Measurements from ENCODE around the gene CSH1. TPM values are rescaled to one million over a fixed set of nuclear protein-coding genes. Genes with fewer than 3 reads are reported as not detected.
A peak's percentile ranks its signal among the peaks of the same experiment; 100 is the strongest.

CSH1 gene
- total RNA-seq, 1 donor: not detected

DNA sequence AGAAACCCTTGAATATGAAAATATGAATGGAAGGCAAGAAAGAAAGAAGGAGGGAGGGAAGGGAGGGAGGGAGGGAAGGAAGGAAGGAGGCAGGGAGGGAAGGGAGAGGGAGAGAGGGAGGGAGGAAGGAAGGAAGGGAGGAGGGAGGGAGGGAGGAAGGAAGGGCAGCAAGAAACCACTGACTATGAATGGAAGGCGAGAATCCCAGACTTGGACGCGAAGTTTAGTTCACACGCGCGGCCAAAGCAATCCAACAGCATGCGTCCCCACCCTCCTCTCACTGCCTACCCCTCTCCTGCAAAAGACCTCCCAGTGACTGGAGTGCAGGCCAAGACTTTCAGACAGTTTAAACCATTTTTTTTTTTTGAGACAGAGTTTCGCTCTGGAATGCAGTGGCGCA lies 46.0 kb downstream of the CSH1 start:
- DNase-seq (ENCODE audit: low read depth): peak; percentile 32
- H3K4me3 ChIP-seq (ENCODE audit: low read depth, low read length): no peak overlapping the region
- TF ChIP-seq, protein P1, sequence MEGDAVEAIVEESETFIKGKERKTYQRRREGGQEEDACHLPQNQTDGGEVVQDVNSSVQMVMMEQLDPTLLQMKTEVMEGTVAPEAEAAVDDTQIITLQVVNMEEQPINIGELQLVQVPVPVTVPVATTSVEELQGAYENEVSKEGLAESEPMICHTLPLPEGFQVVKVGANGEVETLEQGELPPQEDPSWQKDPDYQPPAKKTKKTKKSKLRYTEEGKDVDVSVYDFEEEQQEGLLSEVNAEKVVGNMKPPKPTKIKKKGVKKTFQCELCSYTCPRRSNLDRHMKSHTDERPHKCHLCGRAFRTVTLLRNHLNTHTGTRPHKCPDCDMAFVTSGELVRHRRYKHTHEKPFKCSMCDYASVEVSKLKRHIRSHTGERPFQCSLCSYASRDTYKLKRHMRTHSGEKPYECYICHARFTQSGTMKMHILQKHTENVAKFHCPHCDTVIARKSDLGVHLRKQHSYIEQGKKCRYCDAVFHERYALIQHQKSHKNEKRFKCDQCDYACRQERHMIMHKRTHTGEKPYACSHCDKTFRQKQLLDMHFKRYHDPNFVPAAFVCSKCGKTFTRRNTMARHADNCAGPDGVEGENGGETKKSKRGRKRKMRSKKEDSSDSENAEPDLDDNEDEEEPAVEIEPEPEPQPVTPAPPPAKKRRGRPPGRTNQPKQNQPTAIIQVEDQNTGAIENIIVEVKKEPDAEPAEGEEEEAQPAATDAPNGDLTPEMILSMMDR (IDR thresholded peaks at IDR 0.05; ENCODE audit: insufficient read depth, low read length): no peak

DNA sequence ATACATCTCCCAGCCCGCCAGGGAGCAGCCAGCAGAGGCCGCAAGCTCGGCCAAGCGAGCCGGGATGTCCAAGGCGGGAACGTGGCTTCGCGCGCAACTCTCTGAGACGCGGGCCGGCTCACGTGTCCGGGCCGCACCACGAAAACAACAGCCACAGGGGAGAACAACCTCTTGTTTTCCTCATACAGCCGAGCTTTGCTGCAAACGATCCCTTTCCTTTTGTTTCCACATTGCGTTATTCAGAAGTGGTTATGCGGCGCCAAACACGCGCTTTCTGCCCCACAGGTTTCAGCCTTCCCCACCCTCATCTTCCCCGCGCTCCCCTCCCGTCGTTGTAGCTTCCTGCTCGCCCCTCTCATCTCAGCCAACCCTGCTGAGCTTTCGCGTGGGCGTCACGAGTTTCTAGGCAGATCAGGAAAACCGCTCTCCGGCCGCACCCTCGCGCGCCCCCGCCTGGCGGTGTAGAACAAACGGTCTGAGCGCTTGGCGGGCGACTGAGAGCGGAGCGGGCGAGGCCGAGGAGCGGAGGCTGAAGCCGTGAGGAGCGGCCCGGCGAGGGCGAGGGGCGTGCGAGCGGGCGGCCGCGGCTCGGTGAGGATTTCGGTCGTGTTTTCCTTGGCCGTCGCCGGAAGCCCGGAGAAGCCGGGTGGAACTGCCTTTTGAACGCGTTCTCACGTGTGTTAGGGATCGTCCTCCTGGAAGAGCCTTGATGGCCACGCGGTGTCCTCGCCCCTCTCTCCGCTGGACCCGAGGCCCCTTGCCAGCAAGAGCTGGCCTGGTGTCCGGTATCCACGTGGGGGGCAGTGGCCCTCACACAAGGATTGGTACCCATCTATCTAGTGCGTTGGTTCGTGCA lies 47.3 kb downstream of the CSH1 start:
- DNase-seq (ENCODE audit: low read depth): peak; percentile 89
- TF ChIP-seq, protein P1 (IDR thresholded peaks at IDR 0.05; ENCODE audit: insufficient read depth, low read length): peak; percentile 56
- peak overlapping the region; percentile 56 for H3K4me3 ChIP-seq (ENCODE audit: low read depth, low read length)

- DNase-seq (ENCODE audit: low read depth): no peak
- TF ChIP-seq, protein P1 (IDR thresholded peaks at IDR 0.05; ENCODE audit: insufficient read depth, low read length): no peak
These were observed 48.7 kb downstream of the CSH1 start for GRCh38 chr17:63847525-63848249.

DNA sequence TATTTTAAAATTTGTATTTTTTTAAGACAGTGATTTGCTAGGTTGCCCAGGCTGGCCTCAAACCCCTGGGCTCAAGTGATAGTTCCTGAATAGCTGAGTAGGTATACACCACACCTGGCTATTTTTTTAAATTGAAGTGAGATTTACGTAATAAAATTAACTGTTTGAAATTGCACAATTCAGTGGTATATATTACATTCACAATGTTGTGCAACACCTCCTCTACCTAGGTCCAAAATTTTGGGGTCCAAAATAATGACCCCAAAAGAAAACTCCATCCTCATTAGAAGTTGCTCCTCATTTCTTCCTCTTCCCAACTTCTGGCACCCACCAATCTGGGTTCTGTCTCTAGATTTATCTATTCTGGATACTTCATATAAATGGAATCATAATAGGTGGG lies 50.9 kb downstream of the CSH1 start:
- DNase-seq (ENCODE audit: low read depth): no peak
- no peak overlapping the region for H3K4me3 ChIP-seq (ENCODE audit: low read depth, low read length)
- TF ChIP-seq, protein P1 (IDR thresholded peaks at IDR 0.05; ENCODE audit: insufficient read depth, low read length): no peak

More at GRCh38 chr17:63847525-63848249, 48.7 kb downstream of the CSH1 start:
- no peak overlapping the region for H3K4me3 ChIP-seq (ENCODE audit: low read depth, low read length)

Small RNAs within 50 kb of the gene (small RNA-seq; reads per million reads assigned to genes)
- gene AC040958.1: not detected
- gene AC127029.1: not detected
- gene GH1: not detected

Other genes with a start within 250 kb of the CSH1 start
- gene LIMD2, start 196.4 kb downstream of the CSH1 start, total RNA-seq (ENCODE audit: low replicate concordance): 2.8 and 10.9 TPM in 2 replicates
- gene STRADA, start 154.8 kb downstream of the CSH1 start, total RNA-seq (ENCODE audit: low replicate concordance): 36.4 and 39.5 TPM in 2 replicates
- 70.2 and 264 TPM in 2 replicates for gene CCDC47, start 123.0 kb downstream of the CSH1 start, total RNA-seq (ENCODE audit: low replicate concordance)
- gene DDX42, start 122.4 kb downstream of the CSH1 start, total RNA-seq (ENCODE audit: low replicate concordance): 76.3 and 157 TPM in 2 replicates
- 60.9 and 68.2 TPM in 2 replicates for gene PSMC5, start 69.1 kb downstream of the CSH1 start, total RNA-seq (ENCODE audit: low replicate concordance)
- gene FTSJ3, start 68.9 kb downstream of the CSH1 start, total RNA-seq (ENCODE audit: low replicate concordance): 39.8 and 80.7 TPM in 2 replicates
- gene SMARCD2, start 53.9 kb downstream of the CSH1 start, total RNA-seq (ENCODE audit: low replicate concordance): 33.9 and 50.1 TPM in 2 replicates
- not detected in 2 replicates for gene CSH2, start 22.9 kb downstream of the CSH1 start, total RNA-seq (ENCODE audit: low replicate concordance)
- gene GH2, start 14.6 kb downstream of the CSH1 start, total RNA-seq (ENCODE audit: low replicate concordance): not detected in 2 replicates
- gene CSHL1, start 14.7 kb upstream of the CSH1 start, total RNA-seq (ENCODE audit: low replicate concordance): not detected in 2 replicates
- gene GH1, start 22.3 kb upstream of the CSH1 start, total RNA-seq (ENCODE audit: low replicate concordance): not detected in 2 replicates
- gene CD79B, start 35.8 kb upstream of the CSH1 start, total RNA-seq (ENCODE audit: low replicate concordance): not detected in 2 replicates
- 0.18 TPM in 1 of 2 replicates, not detected in the other for gene SCN4A, start 76.3 kb upstream of the CSH1 start, total RNA-seq (ENCODE audit: low replicate concordance)
- gene PRR29, start 101.8 kb upstream of the CSH1 start, total RNA-seq (ENCODE audit: low replicate concordance): 0.99 and 1.4 TPM in 2 replicates
- gene ICAM2, start 124.1 kb upstream of the CSH1 start, total RNA-seq (ENCODE audit: low replicate concordance): 2.6 and 3.0 TPM in 2 replicates
- 11.6 and 13.3 TPM in 2 replicates for gene ERN1, start 233.6 kb upstream of the CSH1 start, total RNA-seq (ENCODE audit: low replicate concordance)